Glutamatergic neuron (in vitro differentiated cells): ENCODE measurements around the gene CYSTM1. TPM values are rescaled to one million over a fixed set of nuclear protein-coding genes. Genes with fewer than 3 reads are reported as not detected.

Experiments
- DNase-seq: peaks from one replicate; pipeline ENCODE4 v3.0.0; 2022
- H3K27ac Mint-ChIP-seq: one replicate; pipeline ENCODE4 v1.8.0; 2020; ENCODE audit warnings: mild to moderate bottlenecking, mixed read lengths, inconsistent platforms; ENCODE audit not compliant: unreplicated experiment
- H3K27me3 Mint-ChIP-seq: one replicate; pipeline ENCODE4 v1.8.0; 2020; ENCODE audit warnings: mild to moderate bottlenecking, moderate library complexity, mixed read lengths, inconsistent platforms; ENCODE audit not compliant: unreplicated experiment
- H3K36me3 Mint-ChIP-seq: one replicate; pipeline ENCODE4 v1.8.0; 2020; ENCODE audit warnings: mild to moderate bottlenecking, mixed read lengths, inconsistent platforms; ENCODE audit not compliant: unreplicated experiment
- H3K4me1 Mint-ChIP-seq: one replicate; pipeline ENCODE4 v1.8.0; 2020; ENCODE audit warnings: mild to moderate bottlenecking, low read depth, mixed read lengths, inconsistent platforms; ENCODE audit not compliant: unreplicated experiment
- H3K4me3 Mint-ChIP-seq: one replicate; pipeline ENCODE4 v1.8.0; 2020; ENCODE audit warnings: mild to moderate bottlenecking, mixed read lengths, inconsistent platforms; ENCODE audit not compliant: unreplicated experiment
- H3K9me3 Mint-ChIP-seq: one replicate; pipeline ENCODE4 v1.8.0; 2020; ENCODE audit warnings: mild to moderate bottlenecking, moderate library complexity, mixed read lengths, inconsistent platforms; ENCODE audit not compliant: unreplicated experiment
- CTCF ChIP-seq: fragments of 200-600 bp; sonication (generic); IDR thresholded peaks from one replicate; pipeline ENCODE4 v1.5.0; 2021; ENCODE audit not compliant: partially characterized antibody, unreplicated experiment
- total RNA-seq: library from RNA; stranded (reverse); fragmentation: NEBNext Ultra II Directional; extraction: Animal tissue kit (Norgen Biotek cat#: 25700); gene quantifications from one replicate; pipeline ENCODE4 v1.2.1, GENCODE V29; 2021; ENCODE audit not compliant: unreplicated experiment

The CYSTM1 gene
- total RNA-seq, 1 donor from 2014 or later, result 37.4 TPM

- Mint-ChIP-seq H3K4me3 (no peak overlapping the region), H3K27ac (no peak overlapping the region), H3K9me3 (no peaks in the 10 kb centered on the region), H3K36me3 (no peaks in the 10 kb centered on the region), H3K4me1 (no peaks in the 10 kb centered on the region), H3K27me3 (no peaks in the 10 kb centered on the region)
- DNase-seq, result no peak
- TF ChIP-seq CTCF, result no peak
These were observed 42.5 kb downstream of the CYSTM1 start for GRCh38 chr5:140217299-140218026.

- DNase-seq, result no peak
- H3K36me3 Mint-ChIP-seq, result peaks cover 4% of the 10 kb centered on the region
- H3K9me3 Mint-ChIP-seq, result peaks cover 3% of the 10 kb centered on the region
- no peak overlapping the region for H3K4me3 Mint-ChIP-seq
- H3K27ac Mint-ChIP-seq, result no peak overlapping the region
- H3K27me3 Mint-ChIP-seq, result peaks cover 4% of the 10 kb centered on the region
- no peak for TF ChIP-seq CTCF
- no peaks in the 10 kb centered on the region for H3K4me1 Mint-ChIP-seq
These were observed 44.3 kb downstream of the CYSTM1 start for GRCh38 chr5:140219068-140219991.

GRCh38 chr5:140220032-140220697 is 45.2 kb downstream of the CYSTM1 start:
- Mint-ChIP-seq H3K9me3 (peaks cover 3% of the 10 kb centered on the region), H3K36me3 (peaks cover 4% of the 10 kb centered on the region), H3K27me3 (peaks cover 4% of the 10 kb centered on the region), H3K27ac (no peak overlapping the region), H3K4me3 (no peak overlapping the region), H3K4me1 (no peaks in the 10 kb centered on the region)
- no peak for TF ChIP-seq CTCF
- no peak for DNase-seq

GRCh38 chr5:140220698-140221064 is 45.7 kb downstream of the CYSTM1 start:
- DNase-seq, result no peak
- Mint-ChIP-seq H3K36me3 (peaks cover 4% of the 10 kb centered on the region), H3K9me3 (peaks cover 3% of the 10 kb centered on the region), H3K4me1 (no peaks in the 10 kb centered on the region), H3K27ac (no peak overlapping the region), H3K27me3 (peaks cover 4% of the 10 kb centered on the region), H3K4me3 (no peak overlapping the region)
- no peak for TF ChIP-seq CTCF
